IMR-90 (cell line): ENCODE results near the gene C9orf152. TPM values are rescaled to one million over a fixed set of nuclear protein-coding genes. Genes with fewer than 3 reads are reported as not detected.
"Not testable (repeated sequence)": the region's sequence is repeated elsewhere in the genome, so short reads cannot be mapped to it uniquely, and the experiment has no call there.

ENCODE experiments used
- ATAC-seq: fragments of 200-7000 bp; cut with Tn5 transposase; 2 replicates; pipeline ENCODE4 v1.9.1; 2020; ENCODE audit warnings: low read depth, mild to moderate bottlenecking, moderate library complexity
- BruUV-seq: library from RNA; stranded (reverse); fragments of 400-500 nt; replicated peaks from 2 replicates; lab custom pipeline; 2021; lab: Mats Ljungman, UMichigan
- CTCF ChIA-PET: fragments of 300-600 bp; formaldehyde crosslinking; extraction: SDS; loops from one replicate; lab custom pipeline; 2021; ENCODE audit warnings: antibody characterized with exemption; lab: Yijun Ruan, JAX
- POLR2A ChIA-PET: fragments of 300-600 bp; sonication (Branson Sonifier 250); formaldehyde crosslinking; loops from one replicate; lab custom pipeline; 2022; ENCODE audit warnings: antibody characterized with exemption; ENCODE audit not compliant: unreplicated experiment; lab: Charles Lee
- DNase-seq: peaks from one replicate; pipeline ENCODE4 v3.0.0; 2013
- H2AFZ ChIP-seq: replicated peaks from 2 replicates; pipeline ENCODE3; 2013; ENCODE audit warnings: low read length, mild to moderate bottlenecking; ENCODE audit not compliant: poor library complexity
- H2AK5ac ChIP-seq: 2 replicates; pipeline ENCODE4 v1.6.1; 2013; ENCODE audit warnings: low read depth, low read length, inconsistent platforms
- H2AK9ac ChIP-seq: replicated peaks from 2 replicates; pipeline ENCODE3; 2013; ENCODE audit warnings: mild to moderate bottlenecking, low read depth, low read length, moderate library complexity; ENCODE audit not compliant: poor library complexity
- H2BK120ac ChIP-seq: 2 replicates; pipeline ENCODE4 v1.6.1; 2013; ENCODE audit warnings: low read depth, low read length, inconsistent platforms
- H2BK15ac ChIP-seq: 3 replicates; pipeline ENCODE4 v1.6.1; 2013; ENCODE audit warnings: low read depth, low read length, inconsistent platforms
- H2BK20ac ChIP-seq: 2 replicates; pipeline ENCODE4 v1.6.1; 2013; ENCODE audit warnings: low read depth, mild to moderate bottlenecking, inconsistent platforms, low read length, moderate library complexity
- H2BK5ac ChIP-seq: 2 replicates; pipeline ENCODE4 v1.6.1; 2013; ENCODE audit warnings: mild to moderate bottlenecking, low read depth, low read length, inconsistent platforms; ENCODE audit not compliant: poor library complexity, severe bottlenecking
- H3K14ac ChIP-seq: replicated peaks from 2 replicates; pipeline ENCODE4 v1.6.1; 2013; ENCODE audit warnings: low read depth, low read length, inconsistent platforms
- H3K18ac ChIP-seq: 2 replicates; pipeline ENCODE4 v1.6.1; 2013; ENCODE audit warnings: low read depth, low read length, control low read depth
- H3K23ac ChIP-seq: 2 replicates; pipeline ENCODE4 v1.6.1; 2013; ENCODE audit warnings: low read depth, low read length, inconsistent platforms
- H3K27ac ChIP-seq: 2 replicates; pipeline ENCODE4 v1.5.1; 2013; ENCODE audit warnings: mild to moderate bottlenecking, control low read depth, low read length; ENCODE audit not compliant: insufficient read depth
- H3K27me3 ChIP-seq: 2 replicates; pipeline ENCODE4 v1.6.1; 2013; ENCODE audit warnings: low read length; ENCODE audit not compliant: control insufficient read depth, insufficient read depth
- H3K36me3 ChIP-seq: 2 replicates; pipeline ENCODE4 v1.6.1; 2013; ENCODE audit warnings: low read length, mixed read lengths; ENCODE audit not compliant: control insufficient read depth, insufficient read depth
- H3K4ac ChIP-seq: 2 replicates; pipeline ENCODE4 v1.6.1; 2013; ENCODE audit warnings: low read depth, low read length, inconsistent platforms
- H3K4me1 ChIP-seq: 2 replicates; pipeline ENCODE4 v1.6.1; 2013; ENCODE audit warnings: low read length, mixed read lengths; ENCODE audit not compliant: control insufficient read depth, insufficient read depth
- H3K4me2 ChIP-seq: 2 replicates; pipeline ENCODE4 v1.6.1; 2013; ENCODE audit warnings: low read depth, mild to moderate bottlenecking, control low read depth, low read length, moderate library complexity
- H3K4me3 ChIP-seq: 2 replicates; pipeline ENCODE4 v1.5.1; 2013; ENCODE audit warnings: low read depth, mild to moderate bottlenecking, control low read depth, low read length, moderate library complexity; ENCODE audit not compliant: insufficient read depth
- H3K56ac ChIP-seq: 2 replicates; pipeline ENCODE4 v1.6.1; 2013; ENCODE audit warnings: low read length, inconsistent platforms; ENCODE audit not compliant: insufficient read depth; ENCODE audit errors: extremely low read depth
- H3K79me1 ChIP-seq, 2 experiments: 2 replicates each; pipeline ENCODE4 v1.6.1; 2013; ENCODE audit warnings: low read length in 2 of 2, inconsistent platforms in 1 of 2, low read depth in 1 of 2
- H3K9ac ChIP-seq: 2 replicates; pipeline ENCODE4 v1.6.1; 2013; ENCODE audit warnings: low read depth, low read length, control low read depth
- H3K9me1 ChIP-seq: 2 replicates; pipeline ENCODE4 v1.6.1; 2013; ENCODE audit warnings: low read length, inconsistent platforms; ENCODE audit not compliant: insufficient read depth
- H3K9me3 ChIP-seq: 2 replicates; pipeline ENCODE4 v1.6.1; 2013; ENCODE audit warnings: low read length; ENCODE audit not compliant: control insufficient read depth, insufficient read depth
- H4K20me1 ChIP-seq: 2 replicates; pipeline ENCODE4 v1.6.1; 2013; ENCODE audit warnings: low read length, inconsistent platforms; ENCODE audit not compliant: insufficient read depth
- H4K5ac ChIP-seq: 2 replicates; pipeline ENCODE4 v1.6.1; 2013; ENCODE audit warnings: mild to moderate bottlenecking, low read depth, low read length, control low read depth
- H4K8ac ChIP-seq, 2 experiments: 2 replicates each; pipeline ENCODE4 v1.6.1; 2013; ENCODE audit warnings: low read depth in 2 of 2, low read length in 2 of 2, control low read depth in 1 of 2, inconsistent platforms in 1 of 2
- H4K91ac ChIP-seq: 2 replicates; pipeline ENCODE4 v1.6.1; 2013; ENCODE audit warnings: low read depth, low read length, inconsistent platforms; ENCODE audit not compliant: insufficient read depth
- WGBS, 2 experiments: methylation state at CpG; one replicate each; pipeline versions ENCODE4 v1.1.5 to v1.1.7; 2013; ENCODE audit warnings: missing lambda C conversion rate in 2 of 2; ENCODE audit not compliant: insufficient read length in 1 of 2; ENCODE audit errors: extremely low coverage in 2 of 2; 5-methylcytosine and 5-hydroxymethylcytosine counted together
- dilution Hi-C: fragments of 300-500 bp; cut with HindIII; formaldehyde crosslinking; loops from one replicate; pipeline ENCODE4 v1.14.3; 2018; ENCODE audit warnings: low sequenced_read_pairs; ENCODE audit not compliant: unreplicated experiment
- in situ Hi-C: fragments of 300-500 bp; cut with MboI; formaldehyde crosslinking; loops from 3 replicates; pipeline ENCODE4 v1.14.3; 2019; ENCODE audit warnings: low sequenced_read_pairs, inconsistent platforms, mixed read lengths
- intact Hi-C: fragments of 100-400 bp; cut with micrococcal nuclease; formaldehyde crosslinking; loops from 2 replicates; pipeline ENCODE4 v1.10.0; 2022
- polyA plus RNA-seq, 3 experiments: library from polyadenylated mRNA; depleted of rRNA; stranded (reverse); fragments of >200 nt; gene quantifications; 2 replicates each; pipeline ENCODE4 v1.2.3, GENCODE V29; 2012; ENCODE audit warnings: low replicate concordance in 1 of 3
- total RNA-seq: library from RNA; depleted of rRNA; stranded (reverse); fragments of >200 nt; gene quantifications from 2 replicates; pipeline ENCODE4 v1.2.3, GENCODE V29; 2012

The C9orf152 gene
- total and polyA plus RNA-seq, 2 of the 4 experiments (the other 2 are of a cell fraction): not detected

DNA sequence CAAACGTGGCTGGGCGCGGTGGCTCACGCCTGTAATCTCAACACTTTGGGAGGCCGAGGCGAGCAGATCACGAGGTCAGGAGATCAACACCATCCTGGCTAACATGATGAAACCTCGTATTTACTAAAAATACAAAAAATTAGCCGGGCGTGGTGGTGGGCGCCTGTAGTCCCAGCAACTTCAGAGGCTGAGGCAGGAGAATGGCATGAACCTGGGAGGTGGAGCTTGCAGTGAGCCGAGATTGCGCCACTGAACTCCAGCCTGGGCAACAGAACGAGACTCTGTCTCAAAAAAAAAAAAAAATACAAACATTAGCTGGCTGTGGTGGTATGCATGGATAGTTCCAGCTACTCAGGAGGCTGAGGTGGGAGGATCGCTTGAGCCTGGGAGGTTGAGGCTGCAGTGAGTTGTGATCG, 11.9 kb downstream of the C9orf152 start:
- CTCF ChIA-PET, H3K23ac ChIP-seq, H4K91ac ChIP-seq, H3K27ac ChIP-seq, dilution Hi-C loops, H4K8ac ChIP-seq, H4K20me1 ChIP-seq, DNase-seq, H3K36me3 ChIP-seq, H3K4me3 ChIP-seq, ATAC-seq, H3K18ac ChIP-seq, H2AK9ac ChIP-seq, H3K4me1 ChIP-seq, H4K5ac ChIP-seq, H3K9me3 ChIP-seq, H3K79me1 ChIP-seq, intact Hi-C loops, H2BK20ac ChIP-seq, H3K14ac ChIP-seq, H3K4ac ChIP-seq, H3K4me2 ChIP-seq, H2BK120ac ChIP-seq, H3K56ac ChIP-seq, H2AFZ ChIP-seq, H2BK5ac ChIP-seq, H3K27me3 ChIP-seq, H2AK5ac ChIP-seq, H2BK15ac ChIP-seq, POLR2A ChIA-PET, H3K9me1 ChIP-seq, H3K9ac ChIP-seq, BruUV-seq: not testable (repeated sequence)
- WGBS, 2 experiments: 88% methylated on average over 6 of the region's 16 CpGs; no CpG with 5 or more reads in 1 of the 2 experiments
- in situ Hi-C loops: loop anchor here (25.0 kb wide), 2 partner anchors 416 to 866 kb away; no protein-coding TSS in a partner anchor
